Heart left ventricle (tissue), 16 donors: ENCODE results near the gene ZNF524. TPM values are rescaled to one million over a fixed set of nuclear protein-coding genes. Genes with fewer than 3 reads are reported as not detected.

Source experiments
- ATAC-seq, 4 donors: fragments of 200-7000 bp; cut with Tn5 transposase; one replicate each; pipeline ENCODE4 v1.9.1; 2020 to 2022; ENCODE audit warnings: moderate library complexity in 4 of 4, mild to moderate bottlenecking in 3 of 4, moderate number of reproducible peaks in 1 of 4
- DNase-seq, 5 donors: peaks; one replicate each; pipeline ENCODE4 v3.0.0-alpha.2; 2020
- H3K27ac ChIP-seq, 12 donors: fragments of 200-600 bp; sonication (generic) in 4 of 12; one replicate each; pipeline versions ENCODE4 v1.5.0 to v1.8.0; 2016 to 2022; ENCODE audit warnings: mild to moderate bottlenecking in 2 of 12
- H3K27me3 ChIP-seq, 9 donors: fragments of 200-600 bp; sonication (generic) in 2 of 9; one replicate each; pipeline versions ENCODE4 v1.5.1 to v1.8.0; 2016 to 2022; ENCODE audit warnings: mild to moderate bottlenecking in 3 of 9
- H3K36me3 ChIP-seq, 9 donors: fragments of 200-600 bp; sonication (generic) in 2 of 9; one replicate each; pipeline versions ENCODE4 v1.5.0 to v1.8.0; 2018 to 2022; ENCODE audit warnings: mild to moderate bottlenecking in 2 of 9
- H3K4me1 ChIP-seq, 12 donors: fragments of 200-600 bp; sonication (generic) in 4 of 12; one replicate each; pipeline versions ENCODE4 v1.5.0 to v1.8.0; 2016 to 2022; ENCODE audit warnings: mild to moderate bottlenecking in 3 of 12
- H3K4me3 ChIP-seq, 12 donors: fragments of 200-600 bp; sonication (generic) in 4 of 12; one replicate each; pipeline versions ENCODE4 v1.5.0 to v1.8.0; 2017 to 2022; ENCODE audit warnings: mild to moderate bottlenecking in 9 of 12, moderate library complexity in 4 of 12
- H3K9me3 ChIP-seq, 12 donors: fragments of 200-600 bp; sonication (generic) in 4 of 12; one replicate each; pipeline versions ENCODE4 v1.5.0 to v1.8.0; 2016 to 2022; ENCODE audit warnings: mild to moderate bottlenecking in 1 of 12
- POLR2A ChIP-seq, 2 donors: fragments of 450-650 bp; IDR thresholded peaks; one replicate each; pipeline ENCODE4 v1.6.1; 2017; ENCODE audit warnings: antibody characterized with exemption in 2 of 2, mild to moderate bottlenecking in 2 of 2, moderate library complexity in 2 of 2
- WGBS, 4 donors: extraction: QIAGEN DNeasy Blood & Tissue Kit in 2 of 4; methylation state at CpG; one replicate each; pipeline versions ENCODE4 v1.1.5 to v1.1.7; 2013 to 2018; 5-methylcytosine and 5-hydroxymethylcytosine counted together
- intact Hi-C, 10 donors: fragments of 100-400 bp; cut with DNase I; formaldehyde crosslinking; loops; one replicate each; pipeline versions ENCODE4 v1.11.1 to v1.14.2; 2022
- polyA plus RNA-seq, 2 donors: library from polyadenylated mRNA; stranded (reverse); fragments of 200-250 nt; gene quantifications; one replicate each; pipeline ENCODE4 v1.2.3, GENCODE V29; 2013
- total RNA-seq, 9 donors: library from RNA; depleted of rRNA in 2 of 9; stranded (reverse); fragments of >200 nt in 2 of 9; fragmentation: NEBNext Ultra II Directional in 3 of 9; extraction: Animal tissue kit (Norgen Biotek cat#: 25700) in 3 of 9; gene quantifications; one replicate each; pipeline versions ENCODE4 v1.1.0 to v1.2.4, GENCODE V29; 2016 to 2023
- TF ChIP-seq, protein P1 (sequence below), 12 donors: fragments of 200-600 bp; sonication (generic) in 4 of 12; IDR thresholded peaks; one replicate each; pipeline versions ENCODE4 v1.5.0 to v1.8.0; 2018 to 2022; ENCODE audit warnings: antibody characterized with exemption in 12 of 12, mild to moderate bottlenecking in 5 of 12
- donor health status: ischemic (EF 13 %, LVEDD 7.1; RV severe dilation, severe dysfunction).
- donor health status: healthy with polysubstance abuse.
- donor health status: DM: no; HTN: yes; CAD: no.
- donor health status: DM: no; HTN: no; CAD: no.
- donor health status: ischemic (EF 25% LVEDD 6.9; RV normal size, moderate dysfunction).
- donor health status: ischemic (EF 25% LVEDD 5.7; RV mildly dilated, moderate dysfunction).
- donor health status: healthy.
- donor health status: DM: yes; HTN: yes; CAD: no.
- donor health status: ischemic (EF 35%, LVEDD 5.7; RV mildly dilated, moderate dysfunction).
- donor health status: nonischemic (EF 11% LVEDD 7.7; RV severe dilation, severe dysfunction).
- donor health status: DM: yes; HTN: yes; CAD: no.
- donor health status: PGD.
- donor health status: ischemic (EF 29% LVEDD 5.4; RV normal size, mild dysfunction).
- donor health status: nonischemic (EF 23%, LVEDD 6.1; RV moderate dilation, normal function).

The ZNF524 gene
- total and polyA plus RNA-seq, 11 donors, result 11.0 to 34.7 (median 16.7) TPM

DNA sequence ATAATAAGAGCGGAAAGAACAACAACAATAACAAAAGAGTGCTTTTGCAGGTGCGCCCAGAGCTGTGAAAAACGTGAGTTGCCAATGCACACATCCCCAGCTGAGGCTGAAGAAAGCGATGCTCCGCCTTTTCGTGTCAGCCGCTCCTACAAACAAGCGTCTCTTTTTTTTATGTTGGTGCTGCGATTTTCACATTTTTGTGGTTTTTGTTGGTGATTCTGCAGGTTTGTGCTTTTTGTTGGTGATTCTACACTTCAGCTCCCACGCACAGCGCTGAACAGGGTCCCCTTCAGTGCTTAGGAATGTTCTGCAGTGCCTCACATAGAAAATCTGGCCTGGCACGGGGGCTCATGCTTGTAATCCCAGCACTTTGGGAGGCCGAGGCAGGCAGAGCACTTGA, 47.5 kb upstream of the ZNF524 start:
- Histone ChIP-seq H3K27me3 (peaks cover 0 to 6% (median 0%) of the 10 kb centered on the region in 9 donors), H3K9me3 (no peaks in the 10 kb centered on the region), H3K36me3 (no peaks in the 10 kb centered on the region), H3K4me3 (no peak overlapping the region), H3K4me1 (peaks cover 0 to 21% (median 11%) of the 10 kb centered on the region in 12 donors), H3K27ac (no peak overlapping the region)
- DNase-seq (peak in 1 of 5 donors; percentile 7), ATAC-seq (no peak)
- intact Hi-C loops, result no loop called here
- TF ChIP-seq POLR2A (IDR thresholded peaks at IDR 0.05), result no peak
- 68 to 77% (median 74%) methylated on average over 13 of the region's 13 CpGs for WGBS, 4 donors

DNA sequence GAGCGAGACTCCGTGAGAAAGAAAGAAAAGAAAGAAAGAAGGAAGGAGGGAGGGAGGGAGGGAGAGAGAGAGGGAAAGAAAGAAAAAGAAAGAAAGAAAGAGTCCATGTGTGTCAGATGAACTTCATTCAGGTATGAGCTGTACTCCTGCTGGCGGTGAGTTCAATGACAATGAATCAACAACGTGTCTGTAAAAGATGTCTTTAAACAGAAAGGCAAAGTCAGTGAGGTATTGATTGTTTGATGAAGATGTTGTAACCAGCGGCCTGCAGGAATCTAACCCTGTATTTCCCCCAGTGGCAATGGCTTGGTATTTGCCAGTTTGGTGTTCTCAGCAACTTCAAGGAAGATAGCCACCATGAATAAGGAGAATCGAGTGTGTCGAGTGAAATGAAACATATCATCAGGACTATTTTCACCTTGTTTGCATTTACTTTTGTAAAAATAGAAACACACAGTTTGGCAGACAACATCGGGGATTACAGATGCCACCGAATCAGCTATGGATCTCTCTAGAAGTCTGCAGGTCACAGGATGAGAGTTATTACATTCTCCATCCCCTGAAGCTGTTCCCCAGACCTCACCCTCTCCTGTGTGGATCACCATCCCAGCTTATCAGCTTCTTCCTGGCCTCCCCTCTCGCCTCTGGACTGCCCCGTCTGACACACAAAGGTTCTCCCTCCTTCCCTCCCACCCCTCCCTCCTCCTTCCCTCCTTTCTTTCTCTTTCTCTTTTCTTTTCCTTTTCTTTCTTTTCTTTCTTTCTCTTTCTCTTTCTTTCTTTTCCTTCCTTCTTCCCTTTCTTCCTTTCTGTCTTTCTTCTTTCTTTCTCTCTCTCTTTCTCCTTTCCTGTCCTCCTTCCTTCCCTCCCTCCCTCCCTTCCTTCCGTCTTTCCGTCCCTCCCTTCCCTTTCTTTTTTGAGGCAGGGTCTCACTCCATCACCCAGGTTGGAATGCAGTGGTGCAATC, 46.6 kb upstream of the ZNF524 start:
- no peaks in the 10 kb centered on the region for H3K9me3 ChIP-seq
- H3K4me3 ChIP-seq, result no peak overlapping the region
- DNase-seq (no peak), ATAC-seq (no peak)
- no peak overlapping the region for H3K27ac ChIP-seq
- WGBS, 4 donors, result 54 to 60% (median 56%) methylated on average over 13 of the region's 13 CpGs
- TF ChIP-seq POLR2A (IDR thresholded peaks at IDR 0.05), result no peak
- TF ChIP-seq, protein P1, sequence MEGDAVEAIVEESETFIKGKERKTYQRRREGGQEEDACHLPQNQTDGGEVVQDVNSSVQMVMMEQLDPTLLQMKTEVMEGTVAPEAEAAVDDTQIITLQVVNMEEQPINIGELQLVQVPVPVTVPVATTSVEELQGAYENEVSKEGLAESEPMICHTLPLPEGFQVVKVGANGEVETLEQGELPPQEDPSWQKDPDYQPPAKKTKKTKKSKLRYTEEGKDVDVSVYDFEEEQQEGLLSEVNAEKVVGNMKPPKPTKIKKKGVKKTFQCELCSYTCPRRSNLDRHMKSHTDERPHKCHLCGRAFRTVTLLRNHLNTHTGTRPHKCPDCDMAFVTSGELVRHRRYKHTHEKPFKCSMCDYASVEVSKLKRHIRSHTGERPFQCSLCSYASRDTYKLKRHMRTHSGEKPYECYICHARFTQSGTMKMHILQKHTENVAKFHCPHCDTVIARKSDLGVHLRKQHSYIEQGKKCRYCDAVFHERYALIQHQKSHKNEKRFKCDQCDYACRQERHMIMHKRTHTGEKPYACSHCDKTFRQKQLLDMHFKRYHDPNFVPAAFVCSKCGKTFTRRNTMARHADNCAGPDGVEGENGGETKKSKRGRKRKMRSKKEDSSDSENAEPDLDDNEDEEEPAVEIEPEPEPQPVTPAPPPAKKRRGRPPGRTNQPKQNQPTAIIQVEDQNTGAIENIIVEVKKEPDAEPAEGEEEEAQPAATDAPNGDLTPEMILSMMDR (IDR thresholded peaks at IDR 0.05), result no peak
- H3K27me3 ChIP-seq, result peaks cover 0 to 6% (median 0%) of the 10 kb centered on the region in 9 donors
- H3K36me3 ChIP-seq, result no peaks in the 10 kb centered on the region
- peaks cover 0 to 17% (median 8%) of the 10 kb centered on the region in 12 donors for H3K4me1 ChIP-seq
- intact Hi-C loops, result no loop called here

DNA sequence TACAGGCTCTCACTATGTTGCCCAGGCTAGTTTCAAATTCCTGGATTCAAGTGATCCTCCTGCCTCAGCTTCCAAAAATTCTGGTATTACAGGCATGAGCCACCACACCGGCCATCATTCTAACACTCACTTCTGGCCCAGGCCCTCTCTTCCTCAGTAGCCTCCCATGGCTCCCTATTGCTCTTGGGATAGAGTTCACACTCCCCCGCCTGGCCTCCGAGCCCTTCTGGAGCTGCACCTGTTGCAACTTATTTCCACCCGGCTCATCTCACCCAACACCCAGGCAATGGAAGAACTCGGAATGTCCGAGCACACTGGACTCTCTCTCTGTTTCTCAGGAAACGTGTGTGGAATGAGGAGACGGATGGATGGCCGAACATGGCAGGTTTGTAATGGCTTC, 45.8 kb upstream of the ZNF524 start:
- DNase-seq (peak in 1 of 5 donors; percentile 18), ATAC-seq (no peak)
- Histone ChIP-seq H3K27ac (no peak overlapping the region), H3K27me3 (peaks cover 0 to 6% (median 0%) of the 10 kb centered on the region in 9 donors), H3K9me3 (no peaks in the 10 kb centered on the region), H3K4me1 (peaks cover 0 to 14% (median 8%) of the 10 kb centered on the region in 12 donors), H3K4me3 (no peak overlapping the region), H3K36me3 (no peaks in the 10 kb centered on the region)
- TF ChIP-seq, protein P1 (IDR thresholded peaks at IDR 0.05), result no peak
- TF ChIP-seq POLR2A (IDR thresholded peaks at IDR 0.05), result no peak
- intact Hi-C loops, result no loop called here
- 90 to 94% (median 92%) methylated on average over 9 of the region's 9 CpGs for WGBS, 4 donors

DNA sequence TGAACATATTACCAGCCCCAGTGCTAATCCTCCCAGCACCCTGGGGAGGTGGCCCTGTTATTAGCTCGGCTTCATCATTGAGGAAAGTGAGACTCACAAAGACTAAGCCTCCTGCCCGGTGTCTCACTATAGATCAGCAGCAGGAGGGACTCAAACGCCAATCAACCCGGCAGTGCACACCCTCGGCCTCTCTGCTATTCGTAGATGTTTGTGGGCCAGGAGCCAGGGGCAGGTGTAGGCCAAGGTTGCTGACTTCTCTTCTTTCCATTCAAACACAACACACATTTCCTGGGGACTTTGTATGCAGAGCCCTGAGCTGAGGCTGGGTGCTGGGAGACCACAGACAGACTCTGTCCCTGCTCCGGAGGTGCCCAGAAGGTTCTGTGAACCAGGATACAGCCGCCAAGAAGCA, 45.3 kb upstream of the ZNF524 start:
- TF ChIP-seq, protein P1 (IDR thresholded peaks at IDR 0.05), result no peak
- TF ChIP-seq POLR2A (IDR thresholded peaks at IDR 0.05), result no peak
- no peak for DNase-seq
- H3K27me3 ChIP-seq, result peaks cover 0 to 6% (median 0%) of the 10 kb centered on the region in 9 donors
- H3K4me1 ChIP-seq, result peaks cover 0 to 9% (median 4%) of the 10 kb centered on the region in 12 donors
- H3K4me3 ChIP-seq, result no peak overlapping the region
- intact Hi-C loops, result no loop called here
- ATAC-seq, result no peak
- H3K9me3 ChIP-seq, result no peaks in the 10 kb centered on the region
- WGBS, 4 donors, result 68 to 73% (median 72%) methylated on average over 6 to 8 of the region's 8 CpGs
- H3K36me3 ChIP-seq, result no peaks in the 10 kb centered on the region
- no peak overlapping the region for H3K27ac ChIP-seq
